SK-N-SH (cell line): ENCODE measurements around the gene LRRC3B.
A peak's percentile ranks its signal among the peaks of the same experiment; 100 is the strongest.

Experiments used
- CTCF ChIP-seq: fragments of 200-600 bp; sonication (generic); IDR thresholded peaks from 2 replicates; pipeline ENCODE4 v1.6.1; 2017; ENCODE audit warnings: antibody characterized with exemption, mild to moderate bottlenecking, moderate library complexity
- EP300 ChIP-seq, 2 experiments: IDR thresholded peaks; 2 replicates each; pipeline versions ENCODE4 v1.4.0 to v1.6.1; 2012; ENCODE audit warnings: borderline replicate concordance in 1 of 2, low read depth in 1 of 2, low read length in 1 of 2
- FOXJ3 ChIP-seq: sonication (generic); formaldehyde crosslinking; IDR thresholded peaks from 2 replicates; pipeline ENCODE4 v1.5.1; 2020; ENCODE audit warnings: mild to moderate bottlenecking, missing genetic modification reagents
- NFIC ChIP-seq: IDR thresholded peaks from 2 replicates; pipeline ENCODE4 v1.4.0; 2012; ENCODE audit warnings: borderline replicate concordance
- POLR2AphosphoS5 ChIP-seq: IDR thresholded peaks from 2 replicates; pipeline ENCODE4 v1.6.1; 2012; ENCODE audit warnings: low read depth, low read length
- TAF1 ChIP-seq: IDR thresholded peaks from 2 replicates; pipeline ENCODE4 v1.6.1; 2012; ENCODE audit warnings: low read depth, mild to moderate bottlenecking, low read length, moderate library complexity, borderline replicate concordance
- YY1 ChIP-seq: IDR thresholded peaks from 2 replicates; pipeline ENCODE4 v1.4.0; 2012; ENCODE audit warnings: low read depth, mild to moderate bottlenecking
- TF ChIP-seq, protein P1 (sequence below): IDR thresholded peaks from 2 replicates; pipeline ENCODE4 v1.4.0; 2012; ENCODE audit warnings: low read depth

GRCh38 chr3:26712211-26713026 lies 89.8 kb downstream of the LRRC3B start:
- TF ChIP-seq CTCF (peak; percentile 58), TAF1 (no peak), NFIC (no peak), YY1 (no peak), FOXJ3 (CRISPR knock-in tag) (no peak), EP300 (IDR thresholded peaks at IDR 0.05; ENCODE audit: borderline replicate concordance in 1 of 2, low read depth in 1 of 2, low read length in 1 of 2) (no peak), POLR2AphosphoS5 (no peak)
- TF ChIP-seq, protein P1, sequence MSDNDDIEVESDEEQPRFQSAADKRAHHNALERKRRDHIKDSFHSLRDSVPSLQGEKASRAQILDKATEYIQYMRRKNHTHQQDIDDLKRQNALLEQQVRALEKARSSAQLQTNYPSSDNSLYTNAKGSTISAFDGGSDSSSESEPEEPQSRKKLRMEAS: no peak
